Thyroid gland (tissue), 4 donors: Measurements from ENCODE around the gene PLEKHG4. TPM values are rescaled to one million over a fixed set of nuclear protein-coding genes. Genes with fewer than 3 reads are reported as not detected.

Experiments
- DNase-seq, 2 donors: peaks; one replicate each; pipeline ENCODE4 v3.0.0-alpha.2; 2019
- H3K27ac ChIP-seq, 3 donors: fragments of 200-600 bp; sonication (generic); 1 replicate in 2 of 3; 2 replicates in 1 of 3; pipeline ENCODE4 v1.5.1; 2016 to 2019; ENCODE audit warnings: mild to moderate bottlenecking in 1 of 3, moderate library complexity in 1 of 3
- H3K27me3 ChIP-seq: fragments of 200-600 bp; sonication (generic); one replicate; pipeline ENCODE4 v1.5.1; 2019
- H3K36me3 ChIP-seq, 2 donors: fragments of 200-600 bp; sonication (generic); one replicate each; pipeline ENCODE4 v1.5.1; 2016 to 2019
- H3K4me1 ChIP-seq, 2 donors: fragments of 200-600 bp; sonication (generic); one replicate each; pipeline ENCODE4 v1.5.1; 2017 to 2019
- H3K4me3 ChIP-seq, 3 donors: fragments of 200-600 bp; sonication (generic); replicated peaks in 1 of 3; 1 replicate in 2 of 3; 2 replicates in 1 of 3; pipeline ENCODE4 v1.5.1; 2016; ENCODE audit warnings: mild to moderate bottlenecking in 1 of 3
- H3K9me3 ChIP-seq: fragments of 200-600 bp; sonication (generic); one replicate; pipeline ENCODE4 v1.5.1; 2017
- POLR2A ChIP-seq, 2 donors: fragments of 450-650 bp; IDR thresholded peaks; one replicate each; pipeline ENCODE4 v1.6.1; 2017; ENCODE audit warnings: antibody characterized with exemption in 2 of 2, mild to moderate bottlenecking in 2 of 2, moderate library complexity in 1 of 2
- WGBS, 2 donors: methylation state at CpG; one replicate each; pipeline ENCODE4 v1.1.5; 2017; 5-methylcytosine and 5-hydroxymethylcytosine counted together
- intact Hi-C: fragments of 100-400 bp; cut with DNase I; formaldehyde crosslinking; loops from one replicate; pipeline ENCODE4 v1.15.1; 2023
- total RNA-seq, 4 donors: library from RNA; depleted of rRNA; stranded (reverse); fragments of >200 nt; gene quantifications; one replicate each; pipeline ENCODE4 v1.2.3, GENCODE V29; 2016
- TF ChIP-seq, protein P1 (sequence below), 6 experiments: fragments of 200-600 bp in 3 of 6; fragments of 450-650 bp in 3 of 6; sonication (generic) in 3 of 6; IDR thresholded peaks; one replicate each; pipeline ENCODE4 v1.5.1; 2016 to 2019; ENCODE audit warnings: antibody characterized with exemption in 6 of 6, mild to moderate bottlenecking in 2 of 6, inconsistent platforms in 1 of 6, moderate library complexity in 1 of 6

The PLEKHG4 gene
- total RNA-seq, 4 donors from 2014 or later = 8.2 to 11.7 (median 9.5) TPM

DNA sequence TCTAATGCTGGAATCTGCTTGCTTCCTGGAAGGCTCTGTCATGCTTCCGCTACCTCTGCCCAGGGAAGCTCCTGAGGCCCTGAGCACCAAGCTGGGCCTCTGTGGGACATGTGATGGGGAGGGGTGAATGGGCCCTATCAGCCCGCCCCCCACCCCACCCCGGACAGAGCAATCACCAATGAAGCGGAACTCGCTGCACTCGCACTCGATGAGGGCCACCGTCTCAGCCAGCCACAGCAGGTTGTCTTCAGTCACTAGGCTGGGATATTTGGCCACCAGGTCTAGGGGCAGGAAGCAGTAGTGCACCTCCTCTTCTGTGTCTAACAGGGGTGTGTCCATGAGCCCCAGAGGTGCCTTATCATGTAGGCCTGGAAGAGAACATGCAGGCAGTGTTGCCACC, 23.6 kb downstream of the PLEKHG4 start:
- Histone ChIP-seq H3K9me3 (no peaks in the 10 kb centered on the region), H3K36me3 (no peaks in the 10 kb centered on the region), H3K27ac (no peak overlapping the region), H3K4me3 (no peak overlapping the region), H3K27me3 (no peaks in the 10 kb centered on the region), H3K4me1 (peaks cover 0 to 17% of the 10 kb centered on the region in 2 donors)
- DNase-seq = peak; percentile 44 to 60
- 76 to 100% methylated on average over 1 to 6 of the region's 8 CpGs for WGBS, 2 donors
- TF ChIP-seq, protein P1, sequence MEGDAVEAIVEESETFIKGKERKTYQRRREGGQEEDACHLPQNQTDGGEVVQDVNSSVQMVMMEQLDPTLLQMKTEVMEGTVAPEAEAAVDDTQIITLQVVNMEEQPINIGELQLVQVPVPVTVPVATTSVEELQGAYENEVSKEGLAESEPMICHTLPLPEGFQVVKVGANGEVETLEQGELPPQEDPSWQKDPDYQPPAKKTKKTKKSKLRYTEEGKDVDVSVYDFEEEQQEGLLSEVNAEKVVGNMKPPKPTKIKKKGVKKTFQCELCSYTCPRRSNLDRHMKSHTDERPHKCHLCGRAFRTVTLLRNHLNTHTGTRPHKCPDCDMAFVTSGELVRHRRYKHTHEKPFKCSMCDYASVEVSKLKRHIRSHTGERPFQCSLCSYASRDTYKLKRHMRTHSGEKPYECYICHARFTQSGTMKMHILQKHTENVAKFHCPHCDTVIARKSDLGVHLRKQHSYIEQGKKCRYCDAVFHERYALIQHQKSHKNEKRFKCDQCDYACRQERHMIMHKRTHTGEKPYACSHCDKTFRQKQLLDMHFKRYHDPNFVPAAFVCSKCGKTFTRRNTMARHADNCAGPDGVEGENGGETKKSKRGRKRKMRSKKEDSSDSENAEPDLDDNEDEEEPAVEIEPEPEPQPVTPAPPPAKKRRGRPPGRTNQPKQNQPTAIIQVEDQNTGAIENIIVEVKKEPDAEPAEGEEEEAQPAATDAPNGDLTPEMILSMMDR (IDR thresholded peaks at IDR 0.05) = peak in 1 of 6 experiments; percentile 19
- TF ChIP-seq POLR2A (IDR thresholded peaks at IDR 0.05) = no peak
- intact Hi-C loops = no loop called here

GRCh38 chr16:67304020-67304419, 24.7 kb downstream of the PLEKHG4 start:
- Histone ChIP-seq H3K4me1 (peaks cover 0 to 17% of the 10 kb centered on the region in 2 donors), H3K4me3 (no peak overlapping the region), H3K9me3 (no peaks in the 10 kb centered on the region), H3K27me3 (no peaks in the 10 kb centered on the region), H3K36me3 (no peaks in the 10 kb centered on the region), H3K27ac (no peak overlapping the region)
- intact Hi-C loops = no loop called here
- no peak for DNase-seq
- 92 to 96% methylated on average over 1 of the region's 1 CpG for WGBS, 2 donors
- TF ChIP-seq, protein P1 (IDR thresholded peaks at IDR 0.05) = no peak
- TF ChIP-seq POLR2A (IDR thresholded peaks at IDR 0.05) = no peak

DNA sequence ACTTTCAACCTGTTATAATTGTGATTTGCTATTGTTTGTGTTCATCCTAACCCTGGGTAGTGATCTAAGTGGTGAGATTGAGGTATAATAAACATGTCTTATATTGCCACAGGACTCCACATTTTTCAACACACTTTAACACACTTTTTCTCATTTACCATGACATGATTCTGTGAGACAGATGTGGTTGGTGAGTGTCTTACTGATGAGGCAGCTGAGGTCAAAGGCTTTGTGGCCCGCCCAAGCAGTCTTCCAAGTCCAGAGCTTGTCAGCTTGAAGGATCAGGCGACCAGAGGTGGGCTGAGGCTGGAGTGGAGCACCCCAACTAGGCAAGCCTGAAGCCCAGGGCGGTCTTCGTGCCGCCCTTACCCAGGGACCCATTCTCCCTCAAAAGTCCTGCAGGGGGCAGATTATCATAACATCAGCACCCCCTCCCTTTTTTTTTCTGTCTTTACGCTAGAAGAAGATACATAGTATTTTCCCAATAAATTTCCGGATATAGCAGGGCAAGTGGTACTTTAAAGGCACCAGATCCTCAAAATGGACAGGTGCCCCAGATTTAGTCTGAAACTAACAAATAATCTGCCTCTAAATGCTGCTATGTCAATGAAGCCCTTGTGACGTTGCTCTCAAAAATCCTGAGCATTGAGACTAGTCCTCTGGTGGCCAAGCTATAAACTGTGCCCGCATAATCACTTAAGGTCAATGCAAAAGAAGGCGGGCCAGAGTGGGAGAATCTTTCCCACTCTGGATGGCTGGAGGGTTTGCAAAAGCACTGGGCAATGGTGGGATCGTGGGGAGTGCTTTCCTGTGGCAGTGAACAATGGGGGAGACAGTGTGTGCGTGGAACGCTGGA, 26.1 kb downstream of the PLEKHG4 start:
- 90 to 93% methylated on average over 13 of the region's 13 CpGs for WGBS, 2 donors
- TF ChIP-seq, protein P1 (IDR thresholded peaks at IDR 0.05) = no peak
- TF ChIP-seq POLR2A (IDR thresholded peaks at IDR 0.05) = no peak
- Histone ChIP-seq H3K36me3 (no peaks in the 10 kb centered on the region), H3K27ac (no peak overlapping the region), H3K4me3 (no peak overlapping the region), H3K4me1 (peaks cover 0 to 17% of the 10 kb centered on the region in 2 donors), H3K9me3 (no peaks in the 10 kb centered on the region), H3K27me3 (no peaks in the 10 kb centered on the region)
- DNase-seq = no peak
- intact Hi-C loops = no loop called here

DNA sequence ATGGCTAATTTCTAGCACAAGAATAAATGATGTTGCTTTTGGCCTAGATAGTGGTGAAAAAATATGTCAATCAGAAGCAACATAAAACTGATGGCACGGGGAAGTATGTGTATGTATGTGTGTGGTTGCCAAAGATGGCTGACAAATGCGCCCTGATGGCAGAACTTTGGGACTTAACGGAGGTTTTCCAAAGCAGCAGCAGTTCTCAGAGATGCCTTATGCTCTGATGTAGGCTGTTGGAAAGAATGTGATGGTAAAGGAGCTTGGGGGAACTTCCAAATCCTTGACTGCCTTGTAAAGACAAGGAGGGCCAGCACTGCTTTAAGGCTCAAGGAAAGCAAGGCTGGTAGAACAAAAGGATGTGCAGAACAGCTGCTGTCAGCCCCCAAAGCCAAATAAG, 31.2 kb downstream of the PLEKHG4 start:
- no peak for DNase-seq
- intact Hi-C loops = no loop called here
- H3K27ac ChIP-seq = no peak overlapping the region
- H3K4me3 ChIP-seq = no peak overlapping the region
- TF ChIP-seq POLR2A (IDR thresholded peaks at IDR 0.05) = no peak
- TF ChIP-seq, protein P1 (IDR thresholded peaks at IDR 0.05) = no peak
- peaks cover 0 to 3% of the 10 kb centered on the region in 2 donors for H3K4me1 ChIP-seq
- no peaks in the 10 kb centered on the region for H3K27me3 ChIP-seq
- 84 to 90% methylated on average over 3 of the region's 3 CpGs for WGBS, 2 donors
- H3K9me3 ChIP-seq = no peaks in the 10 kb centered on the region
- H3K36me3 ChIP-seq = no peaks in the 10 kb centered on the region
